ENCODE measurements around the gene RUBCN.

DNA sequence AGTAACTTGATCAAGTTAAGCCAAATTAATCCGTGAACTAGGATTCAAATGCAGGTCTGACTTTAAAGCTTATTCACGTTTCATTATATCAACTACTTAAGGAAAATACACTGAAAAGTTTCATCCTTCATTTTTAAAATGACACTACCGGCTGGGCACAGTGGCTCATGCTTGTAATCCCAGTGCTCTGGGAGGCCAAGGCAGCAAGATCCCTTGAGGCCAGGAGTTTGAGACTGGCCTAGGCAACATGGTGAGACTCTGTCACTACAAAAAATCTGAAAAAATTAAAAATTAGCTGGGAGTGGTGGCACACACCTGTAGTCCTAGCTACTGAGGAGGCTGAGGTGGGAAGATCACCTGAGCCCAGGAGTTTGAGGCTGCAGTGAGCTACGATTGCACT lies 3.7 kb downstream of the RUBCN start:
- TF ChIP-seq, protein P1, sequence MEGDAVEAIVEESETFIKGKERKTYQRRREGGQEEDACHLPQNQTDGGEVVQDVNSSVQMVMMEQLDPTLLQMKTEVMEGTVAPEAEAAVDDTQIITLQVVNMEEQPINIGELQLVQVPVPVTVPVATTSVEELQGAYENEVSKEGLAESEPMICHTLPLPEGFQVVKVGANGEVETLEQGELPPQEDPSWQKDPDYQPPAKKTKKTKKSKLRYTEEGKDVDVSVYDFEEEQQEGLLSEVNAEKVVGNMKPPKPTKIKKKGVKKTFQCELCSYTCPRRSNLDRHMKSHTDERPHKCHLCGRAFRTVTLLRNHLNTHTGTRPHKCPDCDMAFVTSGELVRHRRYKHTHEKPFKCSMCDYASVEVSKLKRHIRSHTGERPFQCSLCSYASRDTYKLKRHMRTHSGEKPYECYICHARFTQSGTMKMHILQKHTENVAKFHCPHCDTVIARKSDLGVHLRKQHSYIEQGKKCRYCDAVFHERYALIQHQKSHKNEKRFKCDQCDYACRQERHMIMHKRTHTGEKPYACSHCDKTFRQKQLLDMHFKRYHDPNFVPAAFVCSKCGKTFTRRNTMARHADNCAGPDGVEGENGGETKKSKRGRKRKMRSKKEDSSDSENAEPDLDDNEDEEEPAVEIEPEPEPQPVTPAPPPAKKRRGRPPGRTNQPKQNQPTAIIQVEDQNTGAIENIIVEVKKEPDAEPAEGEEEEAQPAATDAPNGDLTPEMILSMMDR (IDR thresholded peaks at IDR 0.05), result no peak
- no peak for TF ChIP-seq POLR2A (IDR thresholded peaks at IDR 0.05; ENCODE audit: low read depth)

Data from esophagus muscularis mucosa (tissue), 3 donors.